NCI-H128 (cell line): Measurements from ENCODE around the gene SPACDR.
A peak's percentile ranks its signal among the peaks of the same experiment; 100 is the strongest.
"Not testable (repeated sequence)": the region's sequence is repeated elsewhere in the genome, so short reads cannot be mapped to it uniquely, and the experiment has no call there.

Source experiments
- DNase-seq: peaks from one replicate; lab custom pipeline; 2025; ENCODE audit not compliant: unreplicated experiment; lab: John Stamatoyannopoulos, UW

SPACDR gene, protein sequence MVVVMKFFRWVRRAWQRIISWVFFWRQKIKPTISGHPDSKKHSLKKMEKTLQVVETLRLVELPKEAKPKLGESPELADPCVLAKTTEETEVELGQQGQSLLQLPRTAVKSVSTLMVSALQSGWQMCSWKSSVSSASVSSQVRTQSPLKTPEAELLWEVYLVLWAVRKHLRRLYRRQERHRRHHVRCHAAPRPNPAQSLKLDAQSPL

DNA sequence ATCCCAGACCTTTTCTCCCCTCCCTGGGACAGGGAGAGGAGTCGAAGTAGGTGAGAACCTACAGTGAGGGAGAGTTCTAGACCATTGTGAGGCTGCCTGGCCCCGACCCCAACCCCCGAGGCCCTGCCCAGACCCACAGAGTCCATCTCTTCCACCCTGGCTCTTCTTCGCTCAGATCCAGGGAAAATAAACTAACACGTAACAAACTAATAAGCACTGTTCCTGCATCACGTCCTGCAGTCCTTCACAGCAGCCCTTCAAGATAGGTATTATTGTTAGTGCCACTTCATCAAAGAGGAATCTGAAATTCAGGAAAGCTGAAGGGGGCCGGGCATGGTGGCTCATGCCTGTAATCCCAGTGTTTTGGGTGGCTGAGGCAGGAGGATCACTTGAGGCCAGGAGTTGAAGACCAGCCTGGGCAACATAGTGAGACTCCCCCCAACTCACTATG lies at the start of gene SPACDR:
Gene SPACDR, minus strand, starts transcription at position 51 of the 451 bp plus-strand sequence. CDS start 235 bp downstream, outside the sequence.
- DNase-seq, result no peak

DNA sequence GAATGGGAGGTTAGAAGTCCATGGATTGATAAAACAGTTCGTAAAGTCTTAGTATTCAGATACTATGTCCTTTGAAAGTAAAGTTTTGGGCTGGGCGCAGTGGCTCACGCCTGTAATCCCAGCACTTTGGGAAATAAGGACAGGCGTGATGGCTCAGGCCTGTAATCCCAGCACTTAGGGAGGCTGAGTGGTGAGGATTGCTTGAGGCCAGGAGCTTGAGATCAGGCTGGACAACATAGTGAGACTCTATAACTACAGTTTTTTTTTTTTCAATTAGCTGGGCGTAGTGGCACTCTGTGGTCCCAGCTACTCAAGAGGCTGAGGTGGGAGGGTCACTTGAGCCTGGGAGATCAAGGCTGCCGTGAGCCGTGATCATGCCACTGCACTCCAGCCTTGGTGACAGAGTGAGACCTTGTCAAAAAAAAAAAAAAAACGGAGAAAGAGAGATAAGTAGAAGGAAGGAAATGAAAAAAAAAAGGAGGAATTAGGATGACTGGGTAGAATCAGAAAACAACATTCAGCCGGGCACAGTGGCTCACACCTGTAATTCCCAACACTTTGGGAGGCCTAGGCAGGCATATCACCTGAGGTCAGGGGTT lies 49.3 kb upstream of the SPACDR start:
- no peak for DNase-seq

DNA sequence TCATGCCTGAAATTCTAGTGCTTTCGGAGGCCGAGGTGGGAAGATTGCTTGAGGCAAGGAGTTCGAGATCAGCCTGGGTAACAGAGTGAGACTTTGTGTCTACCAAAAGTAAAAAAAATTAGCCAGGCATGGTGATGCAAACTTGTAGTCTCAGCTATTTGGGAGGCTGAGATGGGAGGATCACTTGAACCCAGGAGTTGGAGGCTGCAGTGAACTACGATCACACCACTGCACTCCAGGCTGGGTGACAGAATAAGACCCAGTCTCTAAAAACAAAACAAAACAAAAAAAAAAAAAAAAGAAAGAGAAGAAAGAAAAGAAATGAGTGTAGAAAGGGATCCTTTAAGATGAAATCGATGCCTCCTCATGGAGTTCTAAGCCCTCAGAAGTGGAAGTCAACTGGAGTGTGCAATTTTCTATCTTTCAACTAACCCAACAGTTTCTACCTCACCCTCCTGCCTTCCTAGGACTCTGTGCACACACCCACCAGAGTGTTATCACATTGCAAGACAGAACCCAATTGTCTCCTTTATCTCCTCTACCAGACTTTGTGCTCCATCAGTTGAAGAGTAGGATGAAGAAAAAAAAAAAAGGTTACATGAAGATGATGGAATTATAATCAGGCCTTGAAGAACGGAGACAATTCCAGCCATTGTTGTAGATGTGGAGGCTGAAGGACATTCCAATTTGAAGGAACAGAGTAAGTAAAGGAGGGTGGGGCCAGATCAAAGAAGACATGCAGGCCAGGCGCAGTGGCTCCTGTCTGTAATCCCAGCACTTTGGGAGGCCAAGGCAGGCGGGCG lies 46.6 kb upstream of the SPACDR start:
- DNase-seq, result no peak

DNA sequence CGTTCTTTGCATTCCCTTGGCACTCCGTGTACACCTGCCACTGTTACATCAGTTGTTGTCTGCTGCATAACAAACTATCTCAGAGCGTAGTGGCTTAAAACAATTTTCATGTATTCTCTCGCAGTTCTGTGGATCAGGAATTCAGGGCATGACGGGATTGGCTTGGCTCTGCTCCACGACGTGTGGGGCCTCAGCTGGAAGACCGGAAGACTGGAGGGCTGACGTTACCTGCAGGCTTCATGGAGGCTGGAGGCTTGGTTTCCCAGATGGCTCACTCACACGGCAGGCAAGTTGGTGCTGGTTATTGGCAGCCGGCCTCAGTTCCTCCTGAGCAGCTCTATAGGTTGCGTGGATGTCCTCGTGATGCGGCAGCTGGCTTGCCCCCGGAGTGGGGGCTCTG lies 45.2 kb upstream of the SPACDR start:
- no peak for DNase-seq

DNA sequence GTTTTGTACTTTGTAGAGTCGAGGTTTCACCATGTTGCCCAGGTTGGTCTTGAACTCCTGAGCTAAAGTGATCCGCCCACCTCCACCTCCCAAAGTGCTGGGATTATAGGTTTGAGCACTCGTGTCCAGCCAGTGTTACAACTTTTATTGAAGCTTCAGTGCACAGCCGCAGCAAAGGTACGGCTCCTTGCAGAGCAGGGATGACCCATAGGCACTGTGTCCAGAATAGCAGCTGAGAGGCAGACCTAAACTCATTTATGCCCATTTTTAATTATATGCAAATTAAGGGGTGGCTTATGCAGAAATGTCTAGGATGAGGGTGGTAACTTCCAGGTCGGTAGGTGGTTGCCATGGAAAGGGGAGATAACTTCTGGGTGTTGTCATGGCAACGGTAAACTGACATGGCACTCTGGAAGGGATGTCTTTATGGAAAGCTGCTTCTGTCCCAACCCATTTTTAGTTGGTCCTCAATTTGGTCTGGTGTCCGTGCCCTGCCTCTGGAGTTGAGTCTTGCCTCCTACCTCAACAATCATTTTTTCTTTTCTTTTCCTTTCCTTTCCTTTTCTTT lies 42.4 kb upstream of the SPACDR start:
- DNase-seq, result no peak

DNA sequence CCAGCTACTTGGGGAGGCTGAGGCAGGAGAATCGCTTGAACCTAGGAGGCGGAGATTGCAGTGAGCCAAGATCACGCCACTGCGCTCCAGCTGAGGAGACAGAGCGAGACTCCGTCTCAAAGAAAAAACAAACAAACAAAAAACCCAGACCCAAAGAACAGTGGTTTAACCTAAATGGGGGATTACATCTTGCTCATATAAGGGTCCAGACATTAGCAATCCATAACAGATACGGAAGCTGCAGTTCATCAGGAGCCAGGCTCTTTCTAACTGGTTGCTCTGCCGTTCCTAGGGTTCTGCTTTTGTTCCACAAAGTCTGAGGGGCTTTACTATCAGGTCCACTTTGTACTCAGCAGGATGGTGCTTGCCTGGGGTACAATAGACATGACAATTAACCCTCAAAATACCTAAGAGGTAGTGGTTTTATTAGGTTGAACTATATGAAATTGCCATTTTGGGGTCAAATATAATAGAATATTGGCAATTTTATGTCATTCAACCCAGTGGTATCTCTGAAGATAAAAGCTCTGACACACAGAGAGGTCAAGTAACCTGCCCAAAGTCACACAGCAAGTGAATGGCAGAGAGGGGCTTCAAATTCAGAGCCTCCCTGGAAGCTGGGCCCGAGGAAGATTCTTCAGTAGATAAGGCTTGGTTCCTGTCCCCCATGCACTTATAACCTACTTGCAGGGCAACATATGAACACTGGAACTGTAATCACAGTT lies 41.0 kb upstream of the SPACDR start:
- no peak for DNase-seq

DNA sequence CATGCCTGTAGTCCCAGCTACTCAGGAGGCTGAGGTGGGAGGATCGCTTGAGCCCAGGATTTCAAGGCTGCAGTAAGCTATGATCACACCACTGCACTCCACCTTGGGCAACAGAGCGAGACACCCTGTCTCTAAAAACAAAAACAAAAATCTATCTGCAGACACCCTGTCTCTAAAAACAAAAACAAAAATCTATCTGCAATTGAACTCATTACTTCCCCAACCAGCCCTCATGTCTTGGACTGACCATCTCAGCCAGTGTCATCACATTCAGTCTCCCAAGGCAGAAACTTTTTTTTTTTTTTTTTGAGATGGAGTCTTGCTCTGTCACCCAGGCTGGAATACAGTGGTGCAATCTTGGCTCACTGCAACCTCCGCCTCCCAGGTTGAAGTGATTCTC lies 40.0 kb upstream of the SPACDR start:
- not testable (repeated sequence) for DNase-seq

DNA sequence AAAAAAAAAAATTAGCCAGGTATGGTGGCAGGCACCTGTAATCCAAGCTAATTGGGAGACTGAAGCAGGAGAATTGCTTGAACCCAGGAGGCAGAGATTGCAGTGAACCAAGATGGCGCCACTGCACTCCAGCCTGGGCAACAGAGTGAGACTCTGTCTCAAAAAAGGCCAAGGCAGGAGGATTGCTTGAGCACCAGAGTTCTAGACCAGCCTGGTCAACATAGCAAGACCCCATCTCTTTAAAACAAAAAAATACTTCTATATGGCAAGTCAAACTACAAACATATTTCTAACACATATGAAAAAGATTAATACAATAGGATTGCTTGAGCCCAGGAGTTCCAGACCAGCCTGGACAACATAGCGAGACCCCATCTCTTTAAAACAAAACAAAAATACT lies 36.7 kb upstream of the SPACDR start:
- DNase-seq, result not testable (repeated sequence)

DNA sequence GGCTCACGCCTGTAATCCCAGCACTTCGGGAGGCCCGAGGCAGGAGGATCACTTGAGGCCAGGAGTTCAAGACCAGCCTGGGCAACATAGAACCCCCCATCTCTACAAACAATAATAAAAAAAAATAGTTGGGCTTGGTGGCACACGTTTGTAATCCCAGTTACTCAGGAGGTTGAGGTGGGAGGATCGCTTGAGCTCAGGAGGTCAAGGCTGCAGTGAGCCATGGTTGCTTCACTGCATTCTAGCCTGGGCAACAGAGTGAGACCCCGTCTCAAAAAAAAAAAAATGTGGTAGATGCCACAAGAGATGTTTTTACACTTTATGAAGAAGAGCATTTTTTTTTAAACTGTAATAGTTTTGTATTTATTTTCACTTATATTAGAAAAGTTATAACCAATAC lies 32.4 kb upstream of the SPACDR start:
- no peak for DNase-seq

DNA sequence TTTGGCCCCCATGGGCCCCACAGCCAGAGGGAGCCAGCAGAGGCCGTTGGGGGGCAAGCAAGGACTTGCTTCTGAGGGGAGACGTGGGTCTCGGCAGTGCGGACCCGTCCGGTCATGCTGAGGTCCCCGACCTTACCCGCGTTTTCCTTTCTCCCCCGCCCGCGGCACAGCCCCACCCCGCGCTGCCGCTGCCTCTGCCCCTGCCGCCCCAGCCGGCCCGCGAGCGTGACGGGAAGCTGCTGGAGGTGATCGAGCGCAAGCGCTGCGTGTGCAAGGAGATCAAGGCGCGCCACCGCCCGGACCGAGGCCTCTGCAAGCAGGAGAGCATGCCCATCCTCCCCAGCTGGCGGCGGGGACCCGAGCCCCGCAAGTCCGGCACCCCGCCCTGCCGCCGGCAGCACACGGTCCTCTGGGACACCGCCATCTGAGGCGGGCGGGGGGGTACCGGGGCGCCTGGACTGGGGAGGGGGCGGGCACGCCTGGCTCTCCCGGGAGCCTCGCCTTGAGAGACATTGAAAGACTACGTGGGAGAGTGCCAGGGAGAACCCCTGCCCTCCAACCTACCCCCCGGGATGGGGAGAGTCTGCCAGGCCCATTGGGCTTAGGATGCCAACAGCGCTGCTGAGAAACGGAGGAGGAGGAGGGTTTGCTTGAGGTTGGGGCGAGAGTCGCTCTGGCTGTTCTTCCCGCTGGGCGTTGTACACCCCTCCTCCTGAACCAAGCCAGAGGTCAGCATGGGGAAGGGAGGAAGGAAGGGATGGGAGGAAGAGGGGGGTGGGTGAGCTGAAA lies 29.6 kb upstream of the SPACDR start:
- DNase-seq, result no peak

DNA sequence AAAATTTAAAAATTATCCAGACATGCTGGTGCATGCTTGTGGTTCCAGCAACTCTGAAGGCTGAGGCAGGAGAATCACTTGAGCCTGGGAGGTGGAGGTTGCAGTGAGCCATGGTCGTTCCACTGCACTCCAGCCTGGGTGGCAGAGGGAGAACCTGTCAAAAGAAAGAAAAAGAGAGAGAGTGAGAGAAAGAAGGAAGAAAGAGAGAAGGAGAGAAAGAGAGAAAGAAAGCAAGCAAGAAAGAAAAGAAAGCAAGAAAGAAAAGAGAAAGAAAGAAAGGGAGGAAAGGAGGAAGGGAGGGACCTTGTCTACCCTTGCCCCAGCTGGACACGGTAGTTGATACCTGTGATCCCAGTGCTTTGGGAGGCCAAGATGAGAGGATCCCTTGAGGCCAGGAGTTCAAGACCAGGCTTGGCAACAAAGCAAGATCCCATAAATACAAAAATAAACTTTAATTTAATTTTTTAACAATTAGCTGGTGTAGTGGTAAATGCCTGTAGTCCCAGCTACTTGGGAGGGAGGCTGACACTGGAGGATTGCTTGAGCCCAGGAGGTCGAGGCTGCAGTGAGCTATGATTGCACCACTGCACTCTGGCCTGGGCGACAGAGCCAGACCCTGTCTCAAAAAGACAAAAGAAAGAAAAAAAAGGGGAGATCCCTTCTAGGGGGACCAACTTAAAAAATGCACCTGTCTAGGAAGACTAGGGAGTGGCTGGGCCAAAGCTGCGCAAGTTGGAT lies 28.8 kb upstream of the SPACDR start:
- no peak for DNase-seq

DNA sequence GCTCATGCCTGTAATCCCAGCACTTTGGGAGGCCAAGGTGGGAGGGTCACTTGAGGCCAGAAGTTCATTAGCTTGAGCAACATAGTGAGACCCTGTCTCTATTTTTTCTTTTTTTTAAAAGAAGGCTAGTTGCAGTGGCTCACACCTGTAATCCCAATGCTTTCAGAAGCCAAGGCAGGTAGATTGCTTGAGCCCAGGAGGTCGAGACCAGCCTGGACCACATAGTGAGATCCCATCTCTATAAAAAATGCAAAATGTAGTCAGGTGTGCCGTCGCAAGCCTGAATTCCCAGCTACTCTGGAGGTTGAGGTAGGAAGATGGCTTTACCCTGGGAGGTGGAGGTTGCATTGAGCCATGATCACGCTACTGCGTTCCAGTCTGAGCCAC lies 27.1 kb upstream of the SPACDR start:
- DNase-seq, result no peak

DNA sequence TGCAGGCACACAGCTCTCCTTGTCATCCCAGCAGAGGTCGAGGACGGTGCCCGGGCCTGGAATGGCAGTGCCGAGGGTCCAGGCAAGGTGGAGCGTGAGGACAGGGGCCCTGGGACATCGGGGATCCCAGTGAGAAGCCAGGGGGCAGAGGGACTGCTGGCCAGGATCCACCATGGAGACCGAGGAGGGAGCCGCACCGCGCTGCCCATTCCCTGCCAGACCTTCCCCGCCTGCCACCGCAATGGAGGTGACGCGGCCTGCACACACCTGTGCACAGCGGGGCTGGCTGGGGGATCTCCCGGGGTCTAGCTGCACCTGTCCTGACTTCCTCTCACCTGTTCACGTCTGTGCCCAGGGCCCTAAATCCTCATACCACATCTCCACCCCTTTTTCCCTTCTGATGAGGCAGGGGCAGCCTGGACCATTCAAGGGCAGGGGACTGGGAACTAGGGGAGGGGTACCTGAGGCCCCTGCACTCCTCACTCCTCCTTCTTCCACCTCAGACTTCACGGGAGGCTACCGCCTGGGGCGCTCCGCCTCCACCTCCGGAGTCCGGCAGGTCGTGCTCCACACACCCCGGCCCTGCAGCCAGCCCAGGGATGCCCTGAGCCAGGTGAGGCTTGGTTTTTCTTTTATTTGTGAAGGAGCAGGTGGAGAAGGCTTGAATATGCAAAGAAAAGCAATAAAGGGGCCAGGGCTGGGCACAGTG lies 26.6 kb upstream of the SPACDR start:
- DNase-seq, result no peak

DNA sequence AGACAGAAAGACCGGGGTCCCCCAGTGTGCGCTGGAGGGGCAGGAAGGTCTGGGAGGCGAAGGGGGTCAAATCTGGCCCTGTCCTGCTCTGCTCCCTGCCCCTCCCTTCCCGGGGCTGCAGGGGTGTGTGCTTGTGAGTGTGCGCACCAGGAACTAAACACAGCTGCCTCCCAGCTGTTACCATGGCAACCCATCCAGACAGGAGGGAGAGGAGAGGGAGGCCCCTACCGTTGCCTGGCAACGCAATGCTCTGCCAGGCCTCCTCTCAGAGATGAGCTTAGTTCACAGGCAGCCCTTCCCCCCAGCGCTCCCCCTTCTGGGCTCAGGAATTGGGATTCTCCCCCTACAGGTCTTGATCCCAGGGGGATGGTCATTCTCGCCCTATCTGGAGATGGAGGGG lies 25.8 kb upstream of the SPACDR start:
- DNase-seq, result peak; percentile 98

DNA sequence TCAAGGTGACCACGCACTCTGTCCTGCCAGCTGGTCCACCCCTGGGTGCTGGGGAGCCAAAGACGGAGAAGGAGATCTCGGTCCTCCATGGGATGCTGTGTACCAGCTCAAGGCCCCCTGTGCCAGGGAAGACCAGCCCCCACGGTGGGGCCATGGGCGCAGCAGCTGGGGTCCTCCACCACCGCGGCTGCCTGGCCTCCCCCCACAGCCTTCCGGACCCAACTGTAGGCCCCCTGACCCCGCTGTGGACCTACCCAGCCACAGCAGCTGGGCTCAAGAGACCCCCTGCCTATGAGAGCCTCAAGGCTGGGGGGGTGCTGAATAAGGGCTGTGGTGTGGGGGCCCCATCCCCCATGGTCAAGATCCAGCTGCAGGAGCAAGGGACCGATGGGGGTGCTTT lies 25.1 kb upstream of the SPACDR start:
- no peak for DNase-seq

DNA sequence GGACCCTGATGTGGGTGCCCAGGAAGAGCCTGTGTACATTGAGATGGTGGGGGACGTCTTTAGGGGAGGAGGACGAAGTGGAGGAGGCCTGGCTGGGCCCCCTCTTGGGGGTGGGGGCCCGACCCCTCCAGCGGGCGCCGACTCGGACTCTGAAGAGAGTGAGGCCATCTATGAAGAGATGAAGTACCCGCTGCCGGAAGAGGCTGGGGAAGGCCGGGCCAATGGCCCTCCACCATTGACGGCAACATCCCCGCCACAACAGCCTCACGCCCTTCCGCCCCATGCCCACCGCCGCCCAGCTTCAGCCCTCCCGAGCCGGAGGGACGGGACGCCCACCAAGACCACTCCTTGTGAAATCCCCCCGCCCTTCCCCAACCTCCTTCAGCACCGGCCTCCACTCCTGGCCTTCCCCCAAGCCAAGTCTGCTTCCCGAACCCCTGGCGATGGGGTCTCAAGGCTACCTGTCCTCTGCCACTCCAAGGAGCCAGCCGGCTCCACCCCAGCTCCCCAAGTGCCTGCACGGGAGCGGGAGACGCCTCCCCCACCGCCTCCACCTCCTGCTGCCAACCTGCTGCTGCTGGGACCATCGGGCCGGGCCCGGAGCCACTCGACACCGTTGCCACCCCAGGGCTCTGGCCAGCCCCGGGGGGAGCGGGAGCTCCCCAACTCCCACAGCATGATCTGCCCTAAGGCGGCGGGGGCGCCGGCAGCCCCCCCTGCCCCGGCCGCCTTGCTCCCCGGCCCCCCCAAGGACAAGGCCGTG lies 24.5 kb upstream of the SPACDR start:
- DNase-seq, result no peak

DNA sequence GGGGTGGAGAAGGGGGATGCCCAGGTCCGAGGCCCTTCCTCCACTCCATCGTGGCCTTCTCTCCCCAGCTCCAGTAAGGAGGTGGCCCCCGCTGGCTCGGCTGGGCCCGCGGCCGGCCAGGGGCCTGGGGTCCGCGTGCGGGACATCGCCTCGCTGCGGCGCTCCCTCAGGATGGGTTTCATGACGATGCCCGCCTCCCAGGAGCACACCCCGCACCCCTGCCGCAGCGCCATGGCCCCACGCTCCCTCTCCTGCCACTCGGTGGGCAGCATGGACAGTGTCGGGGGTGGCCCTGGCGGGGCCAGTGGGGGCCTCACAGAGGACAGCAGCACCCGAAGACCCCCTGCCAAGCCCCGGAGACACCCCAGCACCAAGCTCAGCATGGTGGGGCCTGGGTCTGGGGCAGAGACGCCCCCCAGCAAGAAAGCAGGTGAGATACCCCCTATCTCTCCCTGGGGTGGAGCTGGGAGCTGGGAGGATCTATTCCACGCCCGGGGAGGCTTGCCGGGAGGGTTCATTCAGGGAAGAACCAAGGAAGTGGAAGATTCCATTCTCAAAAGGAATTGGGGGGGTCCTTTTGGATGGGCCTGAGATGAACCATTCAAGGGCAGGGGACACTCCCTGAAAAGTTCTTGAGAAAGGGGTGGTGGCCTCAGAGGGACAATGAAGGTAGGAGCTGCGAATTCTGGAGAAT lies 22.8 kb upstream of the SPACDR start:
- no peak for DNase-seq

DNA sequence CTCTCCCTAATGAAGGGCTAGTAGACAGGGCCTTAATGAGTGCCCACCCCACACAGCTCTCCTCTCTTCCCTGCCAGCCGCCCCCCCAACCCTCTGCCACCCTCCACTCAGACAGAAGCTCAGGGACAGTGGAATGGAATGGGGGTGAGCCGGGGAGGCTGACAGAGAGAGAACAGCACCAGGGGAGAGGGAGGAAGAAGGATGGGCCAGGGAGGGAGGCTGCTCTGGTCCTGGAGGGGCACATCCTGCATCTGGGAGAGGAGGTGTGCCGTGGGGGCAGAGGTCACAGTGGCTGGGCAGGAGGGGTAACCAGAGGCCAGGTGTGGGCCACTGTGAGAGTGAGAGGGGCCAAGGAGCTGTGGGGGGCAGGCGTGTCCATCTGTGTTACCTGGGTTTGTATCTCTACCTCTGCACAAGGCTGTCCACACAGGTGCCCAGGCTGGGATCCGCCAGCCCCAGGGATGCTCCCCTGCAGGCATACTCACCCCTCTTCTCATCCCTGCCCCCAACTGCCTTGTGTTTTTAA lies 22.1 kb upstream of the SPACDR start:
- no peak for DNase-seq
